HL-60 (cell line): ENCODE measurements around the gene PIMREG.

Experiments
- CTCF ChIP-seq: IDR thresholded peaks from one replicate; pipeline ENCODE4 v1.5.1; 2011; ENCODE audit warnings: low read length, control low read depth, inconsistent platforms; ENCODE audit not compliant: insufficient read depth
- GABPA ChIP-seq: IDR thresholded peaks from 2 replicates; pipeline ENCODE4 v1.6.1; 2012; ENCODE audit warnings: low read depth
- POLR2AphosphoS5 ChIP-seq: IDR thresholded peaks from 2 replicates; pipeline ENCODE4 v1.6.1; 2012; ENCODE audit warnings: low read depth
- REST ChIP-seq: IDR thresholded peaks from 2 replicates; pipeline ENCODE4 v1.6.1; 2012; ENCODE audit warnings: low read depth; ENCODE audit not compliant: insufficient replicate concordance
- SPI1 ChIP-seq: IDR thresholded peaks from 2 replicates; pipeline ENCODE4 v1.6.1; 2012; ENCODE audit warnings: low read depth, mild to moderate bottlenecking, borderline replicate concordance

GRCh38 chr17:6421700-6422604 is 22.3 kb upstream of the PIMREG start:
- no peak for TF ChIP-seq REST
- TF ChIP-seq GABPA: no peak
- TF ChIP-seq CTCF: peak; percentile 19
- no peak for TF ChIP-seq POLR2AphosphoS5
- no peak for TF ChIP-seq SPI1
